ENCODE measurements around the gene LKAAEAR1. TPM values are rescaled to one million over a fixed set of nuclear protein-coding genes. Genes with fewer than 3 reads are reported as not detected.

The LKAAEAR1 gene
- total and polyA plus RNA-seq, 2 of the 13 experiments (the other 11 are each of a cell fraction or from before 2014, with no cell fraction given), result not detected

GRCh38 chr20:64041040-64041780 lies 43.0 kb downstream of the LKAAEAR1 start (continued):
- TF ChIP-seq GATAD2A (CRISPR knock-in tag; IDR thresholded peaks at IDR 0.05) (peak; percentile 67), ZNF646 (CRISPR knock-in tag; IDR thresholded peaks at IDR 0.05) (peak; percentile 54; the same call in 1 of the 2 replicates), TERF1 (CRISPR knock-in tag; IDR thresholded peaks at IDR 0.05) (no peak), NFYC (CRISPR knock-in tag; IDR thresholded peaks at IDR 0.05) (peak; percentile 44), TBX3 (IDR thresholded peaks at IDR 0.05; ENCODE audit: borderline replicate concordance) (no peak)
- TF ChIP-seq, protein P1, sequence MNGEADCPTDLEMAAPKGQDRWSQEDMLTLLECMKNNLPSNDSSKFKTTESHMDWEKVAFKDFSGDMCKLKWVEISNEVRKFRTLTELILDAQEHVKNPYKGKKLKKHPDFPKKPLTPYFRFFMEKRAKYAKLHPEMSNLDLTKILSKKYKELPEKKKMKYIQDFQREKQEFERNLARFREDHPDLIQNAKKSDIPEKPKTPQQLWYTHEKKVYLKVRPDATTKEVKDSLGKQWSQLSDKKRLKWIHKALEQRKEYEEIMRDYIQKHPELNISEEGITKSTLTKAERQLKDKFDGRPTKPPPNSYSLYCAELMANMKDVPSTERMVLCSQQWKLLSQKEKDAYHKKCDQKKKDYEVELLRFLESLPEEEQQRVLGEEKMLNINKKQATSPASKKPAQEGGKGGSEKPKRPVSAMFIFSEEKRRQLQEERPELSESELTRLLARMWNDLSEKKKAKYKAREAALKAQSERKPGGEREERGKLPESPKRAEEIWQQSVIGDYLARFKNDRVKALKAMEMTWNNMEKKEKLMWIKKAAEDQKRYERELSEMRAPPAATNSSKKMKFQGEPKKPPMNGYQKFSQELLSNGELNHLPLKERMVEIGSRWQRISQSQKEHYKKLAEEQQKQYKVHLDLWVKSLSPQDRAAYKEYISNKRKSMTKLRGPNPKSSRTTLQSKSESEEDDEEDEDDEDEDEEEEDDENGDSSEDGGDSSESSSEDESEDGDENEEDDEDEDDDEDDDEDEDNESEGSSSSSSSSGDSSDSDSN (CRISPR knock-in tag; IDR thresholded peaks at IDR 0.05), result peak; percentile 79; the same call in 1 of the 2 replicates
- TF ChIP-seq, protein P2, sequence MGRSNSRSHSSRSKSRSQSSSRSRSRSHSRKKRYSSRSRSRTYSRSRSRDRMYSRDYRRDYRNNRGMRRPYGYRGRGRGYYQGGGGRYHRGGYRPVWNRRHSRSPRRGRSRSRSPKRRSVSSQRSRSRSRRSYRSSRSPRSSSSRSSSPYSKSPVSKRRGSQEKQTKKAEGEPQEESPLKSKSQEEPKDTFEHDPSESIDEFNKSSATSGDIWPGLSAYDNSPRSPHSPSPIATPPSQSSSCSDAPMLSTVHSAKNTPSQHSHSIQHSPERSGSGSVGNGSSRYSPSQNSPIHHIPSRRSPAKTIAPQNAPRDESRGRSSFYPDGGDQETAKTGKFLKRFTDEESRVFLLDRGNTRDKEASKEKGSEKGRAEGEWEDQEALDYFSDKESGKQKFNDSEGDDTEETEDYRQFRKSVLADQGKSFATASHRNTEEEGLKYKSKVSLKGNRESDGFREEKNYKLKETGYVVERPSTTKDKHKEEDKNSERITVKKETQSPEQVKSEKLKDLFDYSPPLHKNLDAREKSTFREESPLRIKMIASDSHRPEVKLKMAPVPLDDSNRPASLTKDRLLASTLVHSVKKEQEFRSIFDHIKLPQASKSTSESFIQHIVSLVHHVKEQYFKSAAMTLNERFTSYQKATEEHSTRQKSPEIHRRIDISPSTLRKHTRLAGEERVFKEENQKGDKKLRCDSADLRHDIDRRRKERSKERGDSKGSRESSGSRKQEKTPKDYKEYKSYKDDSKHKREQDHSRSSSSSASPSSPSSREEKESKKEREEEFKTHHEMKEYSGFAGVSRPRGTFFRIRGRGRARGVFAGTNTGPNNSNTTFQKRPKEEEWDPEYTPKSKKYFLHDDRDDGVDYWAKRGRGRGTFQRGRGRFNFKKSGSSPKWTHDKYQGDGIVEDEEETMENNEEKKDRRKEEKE (IDR thresholded peaks at IDR 0.05), result no peak
- TF ChIP-seq, protein P3, sequence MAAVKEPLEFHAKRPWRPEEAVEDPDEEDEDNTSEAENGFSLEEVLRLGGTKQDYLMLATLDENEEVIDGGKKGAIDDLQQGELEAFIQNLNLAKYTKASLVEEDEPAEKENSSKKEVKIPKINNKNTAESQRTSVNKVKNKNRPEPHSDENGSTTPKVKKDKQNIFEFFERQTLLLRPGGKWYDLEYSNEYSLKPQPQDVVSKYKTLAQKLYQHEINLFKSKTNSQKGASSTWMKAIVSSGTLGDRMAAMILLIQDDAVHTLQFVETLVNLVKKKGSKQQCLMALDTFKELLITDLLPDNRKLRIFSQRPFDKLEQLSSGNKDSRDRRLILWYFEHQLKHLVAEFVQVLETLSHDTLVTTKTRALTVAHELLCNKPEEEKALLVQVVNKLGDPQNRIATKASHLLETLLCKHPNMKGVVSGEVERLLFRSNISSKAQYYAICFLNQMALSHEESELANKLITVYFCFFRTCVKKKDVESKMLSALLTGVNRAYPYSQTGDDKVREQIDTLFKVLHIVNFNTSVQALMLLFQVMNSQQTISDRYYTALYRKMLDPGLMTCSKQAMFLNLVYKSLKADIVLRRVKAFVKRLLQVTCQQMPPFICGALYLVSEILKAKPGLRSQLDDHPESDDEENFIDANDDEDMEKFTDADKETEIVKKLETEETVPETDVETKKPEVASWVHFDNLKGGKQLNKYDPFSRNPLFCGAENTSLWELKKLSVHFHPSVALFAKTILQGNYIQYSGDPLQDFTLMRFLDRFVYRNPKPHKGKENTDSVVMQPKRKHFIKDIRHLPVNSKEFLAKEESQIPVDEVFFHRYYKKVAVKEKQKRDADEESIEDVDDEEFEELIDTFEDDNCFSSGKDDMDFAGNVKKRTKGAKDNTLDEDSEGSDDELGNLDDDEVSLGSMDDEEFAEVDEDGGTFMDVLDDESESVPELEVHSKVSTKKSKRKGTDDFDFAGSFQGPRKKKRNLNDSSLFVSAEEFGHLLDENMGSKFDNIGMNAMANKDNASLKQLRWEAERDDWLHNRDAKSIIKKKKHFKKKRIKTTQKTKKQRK (IDR thresholded peaks at IDR 0.05; ENCODE audit: low read length), result no peak
- TF ChIP-seq, protein P4, sequence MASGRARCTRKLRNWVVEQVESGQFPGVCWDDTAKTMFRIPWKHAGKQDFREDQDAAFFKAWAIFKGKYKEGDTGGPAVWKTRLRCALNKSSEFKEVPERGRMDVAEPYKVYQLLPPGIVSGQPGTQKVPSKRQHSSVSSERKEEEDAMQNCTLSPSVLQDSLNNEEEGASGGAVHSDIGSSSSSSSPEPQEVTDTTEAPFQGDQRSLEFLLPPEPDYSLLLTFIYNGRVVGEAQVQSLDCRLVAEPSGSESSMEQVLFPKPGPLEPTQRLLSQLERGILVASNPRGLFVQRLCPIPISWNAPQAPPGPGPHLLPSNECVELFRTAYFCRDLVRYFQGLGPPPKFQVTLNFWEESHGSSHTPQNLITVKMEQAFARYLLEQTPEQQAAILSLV (CRISPR knock-in tag; IDR thresholded peaks at IDR 0.05; ENCODE audit: borderline replicate concordance), result no peak

Measured in HepG2 (cell line).